ENCODE data around the gene SSTR5. TPM values are rescaled to one million over a fixed set of nuclear protein-coding genes. Genes with fewer than 3 reads are reported as not detected.

Gene SSTR5
- total and polyA plus RNA-seq, 2 of the 4 experiments (the other 2 are of a cell fraction): not detected

DNA sequence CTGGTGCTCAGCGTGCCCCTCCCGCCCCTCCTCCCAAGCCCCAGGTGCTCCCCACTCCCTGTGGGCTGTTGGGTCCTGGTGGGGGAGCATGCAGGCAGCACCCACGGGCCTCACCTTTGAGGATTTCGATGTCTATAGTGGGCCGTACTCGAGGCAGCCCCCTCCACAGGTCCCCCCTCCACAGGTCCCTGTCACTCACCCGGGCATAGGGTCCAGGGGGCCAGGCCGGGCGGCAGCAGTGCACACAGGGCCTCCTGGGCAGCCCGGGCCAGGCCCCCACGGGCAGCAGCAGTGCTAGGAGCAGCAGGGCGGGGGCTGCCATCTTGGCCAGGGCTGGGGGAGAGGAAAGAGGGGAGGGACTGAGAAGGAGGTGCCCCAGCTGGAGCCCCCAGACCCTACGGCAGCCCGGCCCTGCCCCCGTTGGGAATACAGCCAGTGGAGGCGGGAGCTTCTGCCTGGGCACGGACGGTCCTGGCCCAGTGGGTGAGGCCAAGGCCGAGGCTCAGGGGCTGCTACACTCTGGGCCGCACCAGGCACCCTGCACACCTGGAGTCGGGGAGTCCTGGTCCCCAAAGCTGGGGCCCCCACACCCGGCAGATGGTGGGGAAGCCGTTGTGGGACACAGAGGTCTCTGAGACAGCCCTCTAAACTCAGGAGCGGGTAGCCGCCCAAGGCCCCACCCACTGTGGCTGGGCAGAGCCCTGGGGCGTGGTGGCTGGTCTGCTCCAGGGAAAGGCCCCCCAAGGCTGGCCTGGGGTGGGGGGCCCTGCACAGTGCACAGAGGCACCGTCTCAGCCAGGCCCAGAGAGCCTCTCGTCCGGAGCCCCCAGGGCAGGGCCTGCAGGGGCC is 22.3 kb downstream of the SSTR5 start:
- H3K27me3 ChIP-seq (ENCODE audit: control insufficient read depth, insufficient read depth, low read length): peaks cover 12% of the 10 kb centered on the region
- no peak overlapping the region for H3K14ac ChIP-seq (replicated peaks; ENCODE audit: low read depth, low read length)
- H4K8ac ChIP-seq (ENCODE audit: low read depth in 2 of 2, low read length in 2 of 2): no peak overlapping the region
- no peak overlapping the region for H4K91ac ChIP-seq (ENCODE audit: insufficient read depth, low read depth, low read length)
- no peaks in the 10 kb centered on the region for H3K9me1 ChIP-seq (ENCODE audit: insufficient read depth, low read length)
- ChIA-PET CTCF (no interaction called here), POLR2A (ENCODE audit: unreplicated experiment) (no interaction called here)
- no peak overlapping the region for H2BK120ac ChIP-seq (ENCODE audit: low read depth, low read length)
- H3K27ac ChIP-seq (ENCODE audit: insufficient read depth, low read length): no peak overlapping the region
- no peaks in the 10 kb centered on the region for H3K4me1 ChIP-seq (ENCODE audit: control insufficient read depth, insufficient read depth, low read length)
- H4K20me1 ChIP-seq (ENCODE audit: insufficient read depth, low read length): no peaks in the 10 kb centered on the region
- no peak overlapping the region for H3K56ac ChIP-seq (ENCODE audit: extremely low read depth, insufficient read depth, low read length)
- DNase-seq (no peak), ATAC-seq (ENCODE audit: low read depth) (no peak)
- H3K9me3 ChIP-seq (ENCODE audit: control insufficient read depth, insufficient read depth, low read length): no peaks in the 10 kb centered on the region
- no peaks in the 10 kb centered on the region for H3K36me3 ChIP-seq (ENCODE audit: control insufficient read depth, insufficient read depth, low read length)
- no peak overlapping the region for H2AFZ ChIP-seq (replicated peaks; ENCODE audit: low read length, poor library complexity)
- no peak overlapping the region for H3K4ac ChIP-seq (ENCODE audit: low read depth, low read length)
- H3K4me3 ChIP-seq (ENCODE audit: insufficient read depth, low read depth, low read length): no peak overlapping the region
- no peak overlapping the region for H3K4me2 ChIP-seq (ENCODE audit: low read depth, low read length)
- H3K79me1 ChIP-seq (ENCODE audit: low read depth in 1 of 2, low read length in 2 of 2): no peaks in the 10 kb centered on the region
- no TSS peak for BruUV-seq (replicated peaks)
- no peak overlapping the region for H2BK20ac ChIP-seq (ENCODE audit: low read depth, low read length)
- no peak overlapping the region for H4K5ac ChIP-seq (ENCODE audit: low read depth, low read length)
- no peak overlapping the region for H3K23ac ChIP-seq (ENCODE audit: low read depth, low read length)
- intact Hi-C loops (cut with micrococcal nuclease) (no loop called here), dilution Hi-C loops (cut with HindIII; ENCODE audit: low sequenced_read_pairs, unreplicated experiment) (no loop called here), in situ Hi-C loops (cut with MboI; ENCODE audit: low sequenced_read_pairs) (no loop called here)
- no peak overlapping the region for H3K18ac ChIP-seq (ENCODE audit: low read depth, low read length)
- H2BK15ac ChIP-seq (ENCODE audit: low read depth, low read length): no peak overlapping the region
- 82% methylated on average over 3 of the region's 29 CpGs; no CpG with 5 or more reads in 1 of the 2 experiments for WGBS, 2 experiments (ENCODE audit: extremely low coverage in 2 of 2, insufficient read length in 1 of 2)
- no peak overlapping the region for H2AK5ac ChIP-seq (ENCODE audit: low read depth, low read length)
- H2BK5ac ChIP-seq (ENCODE audit: low read depth, low read length, poor library complexity, severe bottlenecking): no peak overlapping the region
- H2AK9ac ChIP-seq (replicated peaks; ENCODE audit: low read depth, low read length, poor library complexity): no peak overlapping the region
- no peak overlapping the region for H3K9ac ChIP-seq (ENCODE audit: low read depth, low read length)
- TF ChIP-seq BHLHE40 (IDR thresholded peaks at IDR 0.05; ENCODE audit: low read depth, low read length) (no peak), MAZ (IDR thresholded peaks at IDR 0.05; ENCODE audit: borderline replicate concordance, low read depth, low read length) (no peak), SMC3 (IDR thresholded peaks at IDR 0.05; ENCODE audit: low read depth, low read length) (no peak), POLR2A (IDR thresholded peaks at IDR 0.05; ENCODE audit: low read depth, low read length) (no peak), USF2 (IDR thresholded peaks at IDR 0.05; ENCODE audit: low read depth, low read length) (no peak), NFE2L2 (IDR thresholded peaks at IDR 0.05; ENCODE audit: low read depth, low read length) (no peak), CHD1 (IDR thresholded peaks at IDR 0.05; ENCODE audit: low read depth, low read length) (no peak), RCOR1 (IDR thresholded peaks at IDR 0.05; ENCODE audit: insufficient replicate concordance, low read length) (no peak), MAFK (IDR thresholded peaks at IDR 0.05; ENCODE audit: low read depth, low read length) (no peak), CTCF (conservative IDR thresholded peaks at IDR 0.05; ENCODE audit: low read depth, low read length) (no peak), CEBPB (IDR thresholded peaks at IDR 0.05; ENCODE audit: low read depth, low read length) (no peak), FOS (IDR thresholded peaks at IDR 0.05; ENCODE audit: low read depth, low read length) (no peak)
- TF ChIP-seq, protein P1, sequence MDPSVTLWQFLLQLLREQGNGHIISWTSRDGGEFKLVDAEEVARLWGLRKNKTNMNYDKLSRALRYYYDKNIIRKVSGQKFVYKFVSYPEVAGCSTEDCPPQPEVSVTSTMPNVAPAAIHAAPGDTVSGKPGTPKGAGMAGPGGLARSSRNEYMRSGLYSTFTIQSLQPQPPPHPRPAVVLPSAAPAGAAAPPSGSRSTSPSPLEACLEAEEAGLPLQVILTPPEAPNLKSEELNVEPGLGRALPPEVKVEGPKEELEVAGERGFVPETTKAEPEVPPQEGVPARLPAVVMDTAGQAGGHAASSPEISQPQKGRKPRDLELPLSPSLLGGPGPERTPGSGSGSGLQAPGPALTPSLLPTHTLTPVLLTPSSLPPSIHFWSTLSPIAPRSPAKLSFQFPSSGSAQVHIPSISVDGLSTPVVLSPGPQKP (IDR thresholded peaks at IDR 0.05; ENCODE audit: borderline replicate concordance, low read depth, low read length): no peak

Data from IMR-90 (cell line).